Activated effector memory CD4-positive, alpha-beta T cell treated with anti-CD3 and anti-CD28 coated beads, Interleukin-2, amount 50 U/mL, for 16 hours (primary cell): ENCODE results near the gene AATF.

ENCODE experiments used
- DNase-seq: peaks from one replicate; pipeline ENCODE4 v3.0.0-alpha.2; 2020

AATF gene, protein sequence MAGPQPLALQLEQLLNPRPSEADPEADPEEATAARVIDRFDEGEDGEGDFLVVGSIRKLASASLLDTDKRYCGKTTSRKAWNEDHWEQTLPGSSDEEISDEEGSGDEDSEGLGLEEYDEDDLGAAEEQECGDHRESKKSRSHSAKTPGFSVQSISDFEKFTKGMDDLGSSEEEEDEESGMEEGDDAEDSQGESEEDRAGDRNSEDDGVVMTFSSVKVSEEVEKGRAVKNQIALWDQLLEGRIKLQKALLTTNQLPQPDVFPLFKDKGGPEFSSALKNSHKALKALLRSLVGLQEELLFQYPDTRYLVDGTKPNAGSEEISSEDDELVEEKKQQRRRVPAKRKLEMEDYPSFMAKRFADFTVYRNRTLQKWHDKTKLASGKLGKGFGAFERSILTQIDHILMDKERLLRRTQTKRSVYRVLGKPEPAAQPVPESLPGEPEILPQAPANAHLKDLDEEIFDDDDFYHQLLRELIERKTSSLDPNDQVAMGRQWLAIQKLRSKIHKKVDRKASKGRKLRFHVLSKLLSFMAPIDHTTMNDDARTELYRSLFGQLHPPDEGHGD

GRCh38 chr17:36948717-36949460 is at the start of gene AATF:
Gene AATF (plus strand): TSS chr17:36948954. CDS start chr17:36949126, 172 bp downstream.
- peak; percentile 99 for DNase-seq

- no peak for DNase-seq
These were observed 49.2 kb upstream of the AATF start for GRCh38 chr17:36899250-36900159.

- DNase-seq = no peak
These were observed 48.6 kb upstream of the AATF start for GRCh38 chr17:36900160-36900512.

DNA sequence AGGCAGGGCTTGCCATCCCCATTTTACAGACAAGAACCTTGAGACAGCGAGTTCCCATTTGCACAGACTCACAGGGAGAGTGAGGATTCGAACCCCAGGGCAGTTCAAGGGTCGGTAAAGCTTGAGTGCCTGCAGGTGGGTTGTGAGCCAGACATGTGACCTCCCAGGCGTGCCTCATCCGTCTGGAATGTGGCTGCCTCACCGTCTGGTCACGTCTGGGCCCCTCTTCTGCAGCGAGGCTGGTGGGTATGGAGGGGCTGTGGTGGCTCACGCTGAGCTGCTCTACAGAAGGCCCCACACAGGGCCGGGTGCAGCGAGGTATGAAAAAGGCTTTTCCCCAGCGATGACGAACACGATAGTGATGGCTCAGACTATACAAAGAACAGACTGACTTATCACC is 47.2 kb upstream of the AATF start:
- DNase-seq = no peak

DNA sequence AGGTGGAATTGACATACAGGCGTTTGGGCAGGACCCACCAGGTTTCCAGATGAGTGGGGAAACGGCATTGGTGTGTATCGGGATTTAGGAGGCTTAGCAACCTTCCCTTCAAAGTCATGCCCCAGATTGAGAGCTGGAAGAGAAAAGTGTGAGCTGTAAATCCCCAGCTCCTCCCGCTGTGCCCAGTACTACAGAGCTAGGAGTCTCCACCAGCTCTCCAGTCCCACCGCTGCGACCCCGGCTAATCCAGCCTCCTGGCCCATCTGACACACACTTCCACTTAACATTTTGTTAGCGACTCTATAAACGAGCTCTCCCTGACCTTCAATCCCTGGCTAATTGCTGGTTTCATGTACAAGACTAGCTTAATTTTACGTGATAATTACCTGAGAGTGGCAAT is 41.3 kb upstream of the AATF start:
- no peak for DNase-seq

DNA sequence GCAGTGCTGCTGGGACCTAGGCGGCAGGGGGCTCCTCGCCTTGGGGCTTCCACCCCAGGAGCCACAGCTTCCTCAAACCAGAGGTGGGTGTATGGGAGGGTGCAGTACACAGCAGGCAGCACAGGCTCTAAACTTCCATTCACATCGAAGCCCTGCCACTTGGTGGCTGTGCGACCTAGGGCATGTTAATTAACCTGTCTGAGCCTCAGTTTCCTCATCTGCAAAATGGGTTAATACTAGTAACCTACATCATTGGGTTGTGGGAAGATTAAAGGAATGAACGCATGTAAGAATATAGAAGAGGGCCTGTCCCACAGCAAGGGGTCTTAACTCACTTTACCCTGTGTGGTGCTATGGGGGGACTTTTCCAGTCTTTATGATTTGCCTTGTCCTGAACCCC is 38.2 kb upstream of the AATF start:
- DNase-seq = no peak

DNA sequence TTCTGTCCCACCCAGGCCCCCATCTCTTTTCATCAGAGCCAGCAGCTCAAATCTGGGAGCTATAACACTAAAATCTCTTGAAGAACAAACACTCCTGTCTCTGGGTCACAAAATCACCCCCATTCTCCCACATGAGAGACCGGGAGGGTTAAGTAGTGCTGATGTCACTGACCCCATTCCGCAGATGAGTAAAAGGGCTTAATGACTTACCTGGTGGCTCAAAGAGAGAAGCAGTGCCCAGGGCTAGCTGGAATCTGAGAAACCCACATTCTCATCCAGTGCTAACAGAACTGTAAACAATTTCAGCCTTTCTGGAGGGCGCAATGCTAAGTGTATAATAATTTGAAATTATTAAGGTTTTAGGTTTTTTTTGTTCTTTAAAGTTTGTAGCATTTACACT is 37.8 kb upstream of the AATF start:
- no peak for DNase-seq

DNA sequence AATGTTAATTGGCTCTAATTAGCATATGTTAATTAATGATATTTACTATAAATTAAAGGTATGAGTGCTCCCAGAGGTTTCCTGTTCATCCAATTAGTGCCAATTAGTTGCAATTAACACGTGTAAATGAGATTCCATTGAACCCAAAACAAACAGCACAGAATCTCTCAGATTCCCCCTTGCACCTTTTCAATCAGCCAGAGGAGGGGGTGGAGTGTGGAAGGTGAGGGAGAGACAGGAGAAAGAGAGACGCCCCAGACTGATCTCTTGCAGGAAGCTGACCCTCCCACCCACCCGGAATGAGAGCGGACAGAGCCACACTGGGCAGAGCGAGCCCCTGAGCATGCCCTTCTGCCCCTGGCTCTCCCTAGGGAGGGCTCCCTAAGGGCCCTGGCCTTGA is 35.6 kb upstream of the AATF start:
- DNase-seq = no peak

DNA sequence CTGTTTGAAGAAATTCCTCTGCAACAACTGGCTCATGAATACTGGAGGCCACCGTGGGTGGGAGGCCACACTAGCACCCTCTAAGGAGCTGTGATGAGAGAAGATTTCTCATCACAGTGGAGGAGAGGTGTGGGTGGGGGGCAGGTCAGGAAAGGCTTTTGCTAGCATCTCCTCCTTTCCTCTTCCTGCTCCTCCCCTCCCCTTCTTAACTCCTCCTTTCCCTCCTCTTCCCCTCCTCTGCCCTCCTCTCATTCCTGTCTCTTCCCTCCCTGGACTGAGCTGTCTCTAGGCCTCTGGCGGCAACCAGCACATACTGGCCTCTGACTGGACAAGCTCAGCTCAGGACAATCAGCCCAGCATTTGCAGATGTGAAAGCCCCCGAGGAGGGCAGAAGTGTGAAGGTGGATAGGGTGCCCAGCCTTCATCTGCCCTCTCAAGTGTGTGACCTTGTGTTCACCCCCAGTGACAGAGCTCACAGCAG is 30.5 kb upstream of the AATF start:
- DNase-seq = no peak

GRCh38 chr17:36919407-36919968 is 29.3 kb upstream of the AATF start:
- no peak for DNase-seq

- DNase-seq = peak; percentile 62
These were observed 28.4 kb upstream of the AATF start for GRCh38 chr17:36920032-36921005.

DNA sequence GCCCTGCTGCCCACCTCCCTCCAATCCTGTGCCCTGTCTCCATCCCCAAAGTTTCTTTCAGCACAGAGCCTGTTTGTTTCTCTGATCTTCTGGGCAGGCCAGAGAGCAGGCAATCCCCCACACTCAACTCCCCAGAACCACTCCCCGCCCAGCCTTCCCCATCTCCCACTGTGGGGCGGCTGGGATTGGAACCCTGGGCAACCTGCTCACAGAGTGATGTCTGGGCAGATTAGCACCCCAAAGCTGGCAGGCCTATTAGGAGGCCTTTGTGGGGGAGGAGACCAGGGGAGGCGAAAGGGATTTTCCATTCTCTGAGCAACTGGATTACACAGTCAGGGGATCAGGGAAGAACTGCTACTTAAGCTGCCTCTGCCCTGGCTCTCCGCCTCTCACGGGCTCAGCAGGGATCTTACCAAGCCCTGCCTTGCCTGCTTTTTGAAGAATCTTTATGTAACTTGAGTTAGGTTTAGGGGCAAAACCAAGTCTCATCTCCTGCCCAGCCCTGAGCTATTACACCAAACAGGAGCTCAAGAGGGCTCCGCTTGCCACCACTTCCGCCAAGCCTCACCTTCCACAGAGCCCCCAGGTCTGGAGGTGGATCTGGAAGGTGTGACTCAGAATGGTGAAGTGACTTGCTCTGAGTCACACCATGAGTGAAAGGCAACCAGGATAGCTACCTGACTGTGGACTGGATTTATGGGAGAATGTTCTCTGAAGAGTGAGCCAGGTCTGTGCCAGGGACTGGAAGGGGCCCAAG is 27.5 kb upstream of the AATF start:
- DNase-seq = peak; percentile 84

DNA sequence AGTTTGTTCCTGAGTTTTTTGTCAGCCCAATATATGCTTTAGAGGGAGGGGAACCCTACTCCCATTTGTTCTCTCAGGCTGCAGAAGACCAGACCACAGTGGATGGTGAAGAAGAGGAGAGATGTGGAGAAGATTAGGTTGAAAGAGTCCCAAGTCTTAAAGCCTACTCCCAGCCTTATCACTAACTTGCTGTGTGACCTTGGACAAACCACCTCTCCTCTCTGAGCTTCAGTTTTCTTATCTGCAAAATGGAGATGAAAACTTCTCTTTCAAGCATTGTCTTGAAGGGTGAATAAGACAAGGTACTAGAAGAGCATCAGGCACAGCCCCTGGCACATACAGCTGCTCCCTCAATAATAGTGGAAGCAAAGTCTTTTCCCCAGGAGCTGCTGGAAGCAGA is 26.6 kb upstream of the AATF start:
- DNase-seq = no peak

GRCh38 chr17:36923814-36924221 is 24.9 kb upstream of the AATF start:
- DNase-seq = no peak

- DNase-seq = no peak
These were observed 22.5 kb upstream of the AATF start for GRCh38 chr17:36926226-36926625.

- DNase-seq = no peak
These were observed 22.1 kb upstream of the AATF start for GRCh38 chr17:36926701-36927100.

DNA sequence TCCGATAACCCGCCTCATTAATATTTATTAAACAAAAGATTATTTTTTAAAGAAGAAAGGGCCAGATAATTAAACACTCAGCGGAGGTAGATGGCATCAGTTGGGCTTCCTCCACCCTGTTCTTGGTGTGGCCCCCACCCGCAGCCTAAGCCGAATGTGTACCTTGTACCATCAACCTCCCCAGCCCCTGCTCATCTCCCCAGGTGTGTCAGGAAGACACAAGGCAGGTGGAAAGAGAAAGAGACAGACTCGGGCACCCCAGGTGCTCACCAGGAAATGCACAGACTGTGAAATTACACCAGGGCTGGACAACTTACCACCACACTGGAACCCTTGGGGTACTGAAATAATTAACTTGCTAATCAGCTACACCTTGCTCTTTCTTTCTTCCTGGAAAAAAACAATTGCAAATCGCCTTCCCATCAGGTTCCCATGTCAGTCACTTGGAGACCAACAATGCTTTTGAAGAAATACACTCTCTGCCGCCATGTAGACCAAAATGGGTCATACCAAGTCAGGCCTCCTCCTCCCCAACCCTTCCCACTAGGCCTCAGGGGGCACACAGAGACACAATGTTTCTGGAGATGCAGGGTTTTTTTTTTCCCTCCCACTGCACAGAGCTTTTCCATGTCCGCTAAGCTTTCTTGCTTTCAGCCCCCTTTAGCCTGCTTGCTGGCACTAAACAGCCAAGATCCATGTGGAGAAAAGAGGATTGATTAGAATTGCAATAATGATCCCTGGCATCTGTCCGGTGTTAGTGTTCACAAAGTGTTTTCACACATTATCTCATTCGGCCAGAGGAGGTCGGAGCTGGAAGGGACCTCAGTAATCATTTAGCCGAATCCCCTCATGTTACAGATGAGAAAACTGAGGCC is 20.0 kb upstream of the AATF start:
- no peak for DNase-seq

DNA sequence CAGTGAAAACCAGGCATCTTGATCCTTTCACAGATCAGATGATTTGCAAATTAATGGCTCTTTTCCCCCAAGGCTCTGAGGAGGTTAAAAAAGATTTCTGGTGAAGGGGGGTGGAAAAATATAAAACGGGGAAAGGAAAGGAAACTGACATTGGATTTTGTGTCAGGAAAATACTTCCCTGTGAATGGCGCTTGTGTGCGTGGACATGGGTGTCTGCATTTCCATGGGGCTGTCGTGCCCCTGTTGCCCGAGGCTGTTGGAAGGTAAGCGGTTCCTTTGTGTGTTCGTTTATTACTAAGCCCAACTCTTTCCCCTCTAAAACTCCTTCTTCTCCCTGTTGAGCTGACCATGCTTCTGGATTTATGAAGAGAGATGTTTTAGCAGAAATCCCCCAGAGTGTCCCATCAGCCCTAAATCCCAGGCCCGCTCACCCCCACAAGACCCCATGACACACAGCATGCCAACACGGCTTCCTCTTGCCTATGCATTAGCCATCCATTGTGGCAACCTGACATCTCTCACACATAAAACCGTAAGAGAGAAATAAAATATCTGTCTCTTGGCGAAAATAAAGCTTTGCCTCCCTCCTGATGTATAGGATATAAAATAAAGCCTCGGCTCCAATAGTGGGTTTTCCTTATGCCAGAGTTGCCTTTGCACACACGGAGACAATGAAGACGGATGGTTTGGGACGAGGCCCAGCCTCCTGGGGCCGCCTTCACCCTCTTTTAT is 18.7 kb upstream of the AATF start:
- DNase-seq = peak; percentile 25

DNA sequence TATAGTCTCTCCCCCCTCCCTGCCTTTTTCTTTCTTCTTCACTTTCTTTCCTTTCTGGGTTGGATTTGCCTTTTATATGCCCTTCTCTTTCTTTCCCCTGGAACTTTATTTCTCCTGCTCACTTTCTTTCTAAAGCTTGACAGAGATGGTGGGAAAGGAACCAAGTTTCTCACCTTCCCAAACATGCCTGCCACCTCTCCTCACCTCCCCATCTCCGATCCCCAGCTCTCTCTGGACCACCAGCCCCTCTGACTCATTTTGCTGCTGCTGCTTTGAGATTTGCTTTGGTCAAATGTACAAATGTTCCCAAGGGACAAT is 18.2 kb upstream of the AATF start:
- DNase-seq = peak; percentile 27
